ENCODE data around the gene PLCG1. TPM values are rescaled to one million over a fixed set of nuclear protein-coding genes. Genes with fewer than 3 reads are reported as not detected.

The PLCG1 gene
- total RNA-seq, 1 donor = 38.0 TPM

- H3K4me3 ChIP-seq (ENCODE audit: low read depth, low read length) = no peak overlapping the region
- TF ChIP-seq CTCF (IDR thresholded peaks at IDR 0.05; ENCODE audit: insufficient read depth, low read length) = no peak
- DNase-seq (ENCODE audit: low read depth) = no peak
These were observed 8.0 kb downstream of the PLCG1 start for GRCh38 chr20:41145317-41145716.

- no peak for TF ChIP-seq CTCF (IDR thresholded peaks at IDR 0.05; ENCODE audit: insufficient read depth, low read length)
- peak; percentile 58 for DNase-seq (ENCODE audit: low read depth)
These were observed 8.7 kb downstream of the PLCG1 start for GRCh38 chr20:41145821-41146620.

GRCh38 chr20:41147767-41148191 lies 10.4 kb downstream of the PLCG1 start:
- no peak for TF ChIP-seq CTCF (IDR thresholded peaks at IDR 0.05; ENCODE audit: insufficient read depth, low read length)
- no peak for DNase-seq (ENCODE audit: low read depth)
- H3K4me3 ChIP-seq (ENCODE audit: low read depth, low read length) = no peak overlapping the region

More at GRCh38 chr20:41145821-41146620, 8.7 kb downstream of the PLCG1 start:
- H3K4me3 ChIP-seq (ENCODE audit: low read depth, low read length) = no peak overlapping the region

- DNase-seq (ENCODE audit: low read depth) = no peak
- TF ChIP-seq CTCF (IDR thresholded peaks at IDR 0.05; ENCODE audit: insufficient read depth, low read length) = no peak
These were observed 11.6 kb downstream of the PLCG1 start for GRCh38 chr20:41148942-41149341.

GRCh38 chr20:41150664-41151063 lies 13.3 kb downstream of the PLCG1 start:
- no peak overlapping the region for H3K4me3 ChIP-seq (ENCODE audit: low read depth, low read length)
- DNase-seq (ENCODE audit: low read depth) = no peak
- TF ChIP-seq CTCF (IDR thresholded peaks at IDR 0.05; ENCODE audit: insufficient read depth, low read length) = no peak

More at GRCh38 chr20:41148942-41149341, 11.6 kb downstream of the PLCG1 start:
- H3K4me3 ChIP-seq (ENCODE audit: low read depth, low read length) = no peak overlapping the region

GRCh38 chr20:41151134-41151869 lies 14.0 kb downstream of the PLCG1 start:
- no peak overlapping the region for H3K4me3 ChIP-seq (ENCODE audit: low read depth, low read length)
- no peak for TF ChIP-seq CTCF (IDR thresholded peaks at IDR 0.05; ENCODE audit: insufficient read depth, low read length)
- no peak for DNase-seq (ENCODE audit: low read depth)
